WTC11 (cell line): Measurements from ENCODE around the gene PDCD1.

Source experiments
- ESRRA ChIP-seq: sonication (generic); formaldehyde crosslinking; IDR thresholded peaks from 2 replicates; pipeline ENCODE4 v1.8.1; 2022; ENCODE audit warnings: mild to moderate bottlenecking, missing genetic modification reagents, borderline replicate concordance
- MAX ChIP-seq: sonication (generic); formaldehyde crosslinking; IDR thresholded peaks from 2 replicates; pipeline ENCODE4 v1.8.0; 2022; ENCODE audit warnings: mild to moderate bottlenecking, missing genetic modification reagents
- PREB ChIP-seq: sonication (generic); formaldehyde crosslinking; IDR thresholded peaks from 2 replicates; pipeline ENCODE4 v1.8.1; 2022; ENCODE audit warnings: mild to moderate bottlenecking, missing genetic modification reagents, moderate library complexity, borderline replicate concordance
- STAT6 ChIP-seq: sonication (generic); formaldehyde crosslinking; conservative IDR thresholded peaks from 2 replicates; pipeline ENCODE4 v1.8.1; 2023; ENCODE audit warnings: mild to moderate bottlenecking, low read depth, missing genetic modification reagents, moderate library complexity
- TF ChIP-seq, protein P1 (sequence below): fragments of 200-600 bp; IDR thresholded peaks from 2 replicates; pipeline ENCODE4 v1.8.0; 2022; ENCODE audit warnings: antibody characterized with exemption
- TF ChIP-seq, protein P2 (sequence below): sonication (generic); formaldehyde crosslinking; IDR thresholded peaks from 2 replicates; pipeline ENCODE4 v1.8.1; 2023; ENCODE audit warnings: mild to moderate bottlenecking, missing genetic modification reagents
- TF ChIP-seq, protein P3 (sequence below): sonication (generic); formaldehyde crosslinking; IDR thresholded peaks from 2 replicates; pipeline ENCODE4 v1.8.0; 2022; ENCODE audit warnings: missing genetic modification reagents

DNA sequence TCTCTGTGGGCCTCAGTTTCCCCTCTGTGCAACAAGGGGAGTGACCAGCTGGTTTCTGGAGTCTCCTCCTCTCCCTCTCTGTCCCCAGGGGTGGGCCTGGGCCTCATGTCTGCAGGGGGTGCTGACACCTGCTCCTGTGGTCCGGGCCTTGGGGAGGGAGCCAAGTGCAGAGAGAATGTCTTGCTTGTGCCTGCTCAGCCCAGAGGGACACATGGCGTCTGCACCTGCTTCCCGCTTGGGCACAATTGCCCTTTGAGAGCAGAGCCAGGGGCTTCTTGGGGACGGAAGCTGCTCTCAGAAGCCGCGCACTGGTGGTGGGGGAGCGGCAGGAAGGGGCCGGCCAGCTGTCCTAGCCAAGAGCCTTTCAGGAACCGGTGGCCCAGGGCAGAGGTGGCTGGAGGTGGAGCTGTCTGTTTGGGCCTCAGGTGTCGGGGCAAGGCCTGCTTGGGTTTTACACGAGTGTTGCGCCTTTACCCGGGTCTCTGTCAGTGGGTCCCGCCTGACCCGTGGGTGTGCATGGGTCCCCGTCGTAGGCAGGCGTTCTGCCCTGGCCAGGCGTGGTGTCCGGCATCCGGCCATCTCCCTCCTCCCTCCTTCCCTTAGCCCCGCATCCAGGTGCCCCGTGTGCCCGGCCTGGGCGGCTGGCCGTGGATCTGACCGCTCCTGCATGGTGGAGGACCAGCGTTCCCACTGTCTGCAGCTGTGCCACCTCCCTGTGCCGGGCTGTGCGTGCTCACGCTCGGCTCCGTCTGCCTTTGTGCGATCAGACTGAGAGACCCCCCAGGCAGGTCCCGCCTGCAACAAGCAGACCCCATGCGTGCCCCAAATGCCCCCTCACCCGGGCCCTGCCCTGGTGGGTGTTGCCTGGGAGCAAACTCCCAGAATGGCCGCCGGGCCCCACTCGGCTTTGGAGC is 45.7 kb downstream of the PDCD1 start:
- TF ChIP-seq, protein P1, sequence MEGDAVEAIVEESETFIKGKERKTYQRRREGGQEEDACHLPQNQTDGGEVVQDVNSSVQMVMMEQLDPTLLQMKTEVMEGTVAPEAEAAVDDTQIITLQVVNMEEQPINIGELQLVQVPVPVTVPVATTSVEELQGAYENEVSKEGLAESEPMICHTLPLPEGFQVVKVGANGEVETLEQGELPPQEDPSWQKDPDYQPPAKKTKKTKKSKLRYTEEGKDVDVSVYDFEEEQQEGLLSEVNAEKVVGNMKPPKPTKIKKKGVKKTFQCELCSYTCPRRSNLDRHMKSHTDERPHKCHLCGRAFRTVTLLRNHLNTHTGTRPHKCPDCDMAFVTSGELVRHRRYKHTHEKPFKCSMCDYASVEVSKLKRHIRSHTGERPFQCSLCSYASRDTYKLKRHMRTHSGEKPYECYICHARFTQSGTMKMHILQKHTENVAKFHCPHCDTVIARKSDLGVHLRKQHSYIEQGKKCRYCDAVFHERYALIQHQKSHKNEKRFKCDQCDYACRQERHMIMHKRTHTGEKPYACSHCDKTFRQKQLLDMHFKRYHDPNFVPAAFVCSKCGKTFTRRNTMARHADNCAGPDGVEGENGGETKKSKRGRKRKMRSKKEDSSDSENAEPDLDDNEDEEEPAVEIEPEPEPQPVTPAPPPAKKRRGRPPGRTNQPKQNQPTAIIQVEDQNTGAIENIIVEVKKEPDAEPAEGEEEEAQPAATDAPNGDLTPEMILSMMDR, result no peak
- TF ChIP-seq ESRRA (CRISPR knock-in tag) (no peak), STAT6 (CRISPR knock-in tag) (no peak), PREB (CRISPR knock-in tag) (no peak), MAX (CRISPR knock-in tag) (no peak)
- TF ChIP-seq, protein P2, sequence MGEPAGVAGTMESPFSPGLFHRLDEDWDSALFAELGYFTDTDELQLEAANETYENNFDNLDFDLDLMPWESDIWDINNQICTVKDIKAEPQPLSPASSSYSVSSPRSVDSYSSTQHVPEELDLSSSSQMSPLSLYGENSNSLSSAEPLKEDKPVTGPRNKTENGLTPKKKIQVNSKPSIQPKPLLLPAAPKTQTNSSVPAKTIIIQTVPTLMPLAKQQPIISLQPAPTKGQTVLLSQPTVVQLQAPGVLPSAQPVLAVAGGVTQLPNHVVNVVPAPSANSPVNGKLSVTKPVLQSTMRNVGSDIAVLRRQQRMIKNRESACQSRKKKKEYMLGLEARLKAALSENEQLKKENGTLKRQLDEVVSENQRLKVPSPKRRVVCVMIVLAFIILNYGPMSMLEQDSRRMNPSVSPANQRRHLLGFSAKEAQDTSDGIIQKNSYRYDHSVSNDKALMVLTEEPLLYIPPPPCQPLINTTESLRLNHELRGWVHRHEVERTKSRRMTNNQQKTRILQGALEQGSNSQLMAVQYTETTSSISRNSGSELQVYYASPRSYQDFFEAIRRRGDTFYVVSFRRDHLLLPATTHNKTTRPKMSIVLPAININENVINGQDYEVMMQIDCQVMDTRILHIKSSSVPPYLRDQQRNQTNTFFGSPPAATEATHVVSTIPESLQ (CRISPR knock-in tag), result no peak
- TF ChIP-seq, protein P3, sequence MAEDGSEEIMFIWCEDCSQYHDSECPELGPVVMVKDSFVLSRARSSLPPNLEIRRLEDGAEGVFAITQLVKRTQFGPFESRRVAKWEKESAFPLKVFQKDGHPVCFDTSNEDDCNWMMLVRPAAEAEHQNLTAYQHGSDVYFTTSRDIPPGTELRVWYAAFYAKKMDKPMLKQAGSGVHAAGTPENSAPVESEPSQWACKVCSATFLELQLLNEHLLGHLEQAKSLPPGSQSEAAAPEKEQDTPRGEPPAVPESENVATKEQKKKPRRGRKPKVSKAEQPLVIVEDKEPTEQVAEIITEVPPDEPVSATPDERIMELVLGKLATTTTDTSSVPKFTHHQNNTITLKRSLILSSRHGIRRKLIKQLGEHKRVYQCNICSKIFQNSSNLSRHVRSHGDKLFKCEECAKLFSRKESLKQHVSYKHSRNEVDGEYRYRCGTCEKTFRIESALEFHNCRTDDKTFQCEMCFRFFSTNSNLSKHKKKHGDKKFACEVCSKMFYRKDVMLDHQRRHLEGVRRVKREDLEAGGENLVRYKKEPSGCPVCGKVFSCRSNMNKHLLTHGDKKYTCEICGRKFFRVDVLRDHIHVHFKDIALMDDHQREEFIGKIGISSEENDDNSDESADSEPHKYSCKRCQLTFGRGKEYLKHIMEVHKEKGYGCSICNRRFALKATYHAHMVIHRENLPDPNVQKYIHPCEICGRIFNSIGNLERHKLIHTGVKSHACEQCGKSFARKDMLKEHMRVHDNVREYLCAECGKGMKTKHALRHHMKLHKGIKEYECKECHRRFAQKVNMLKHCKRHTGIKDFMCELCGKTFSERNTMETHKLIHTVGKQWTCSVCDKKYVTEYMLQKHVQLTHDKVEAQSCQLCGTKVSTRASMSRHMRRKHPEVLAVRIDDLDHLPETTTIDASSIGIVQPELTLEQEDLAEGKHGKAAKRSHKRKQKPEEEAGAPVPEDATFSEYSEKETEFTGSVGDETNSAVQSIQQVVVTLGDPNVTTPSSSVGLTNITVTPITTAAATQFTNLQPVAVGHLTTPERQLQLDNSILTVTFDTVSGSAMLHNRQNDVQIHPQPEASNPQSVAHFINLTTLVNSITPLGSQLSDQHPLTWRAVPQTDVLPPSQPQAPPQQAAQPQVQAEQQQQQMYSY, result no peak
